GM19035 (cell line): ENCODE measurements around the gene TMPRSS9.
"Not testable (repeated sequence)": the region's sequence is repeated elsewhere in the genome, so short reads cannot be mapped to it uniquely, and the experiment has no call there.

Source experiments
- ATAC-seq: cut with Tn5 transposase; IDR thresholded peaks from one replicate; pipeline ENCODE4 v1.9.1; 2021; ENCODE audit not compliant: unreplicated experiment

Gene TMPRSS9

DNA sequence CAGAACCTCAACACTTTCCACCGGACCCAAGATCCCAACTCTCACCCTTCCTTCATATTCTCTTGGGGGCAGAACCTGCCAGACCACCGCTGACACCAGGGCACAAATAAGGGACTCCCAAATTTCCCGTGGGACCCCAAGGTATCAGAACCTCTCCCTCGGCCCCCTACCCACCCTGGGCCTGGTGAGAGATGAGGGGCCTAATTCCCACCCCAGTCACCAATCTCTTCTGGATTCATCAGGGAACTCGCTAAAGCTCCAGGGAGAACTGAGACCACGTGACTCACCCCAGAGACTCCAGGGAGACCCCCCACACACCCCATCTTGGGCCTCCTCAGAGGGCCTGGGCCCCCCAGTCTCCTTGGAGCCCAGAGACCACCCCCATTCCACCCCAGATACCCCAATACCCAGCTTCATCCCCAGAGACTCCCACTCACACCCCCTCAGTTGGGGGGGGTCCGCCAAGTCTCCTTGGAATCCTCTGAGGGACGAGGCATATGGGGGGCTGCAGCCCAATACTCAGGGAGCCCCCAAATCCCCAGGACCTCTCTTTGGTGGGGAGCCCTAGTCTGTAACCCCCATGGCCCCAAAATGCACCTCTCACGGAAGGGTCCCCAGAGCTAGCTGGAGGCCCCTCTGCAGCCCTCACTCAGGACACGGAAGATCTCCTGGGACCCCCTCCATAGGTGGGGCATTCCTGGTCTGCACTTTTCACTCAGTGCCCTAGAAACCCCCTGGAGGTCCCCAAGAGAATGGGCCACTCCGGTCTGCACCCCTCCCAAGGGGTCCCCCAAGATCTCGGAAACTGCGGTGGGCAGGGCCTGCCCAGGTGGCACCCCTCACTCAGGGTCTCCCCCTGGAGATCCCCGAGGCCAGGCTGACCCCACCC, 95.1 kb downstream of the TMPRSS9 start:
- ATAC-seq, result no peak

DNA sequence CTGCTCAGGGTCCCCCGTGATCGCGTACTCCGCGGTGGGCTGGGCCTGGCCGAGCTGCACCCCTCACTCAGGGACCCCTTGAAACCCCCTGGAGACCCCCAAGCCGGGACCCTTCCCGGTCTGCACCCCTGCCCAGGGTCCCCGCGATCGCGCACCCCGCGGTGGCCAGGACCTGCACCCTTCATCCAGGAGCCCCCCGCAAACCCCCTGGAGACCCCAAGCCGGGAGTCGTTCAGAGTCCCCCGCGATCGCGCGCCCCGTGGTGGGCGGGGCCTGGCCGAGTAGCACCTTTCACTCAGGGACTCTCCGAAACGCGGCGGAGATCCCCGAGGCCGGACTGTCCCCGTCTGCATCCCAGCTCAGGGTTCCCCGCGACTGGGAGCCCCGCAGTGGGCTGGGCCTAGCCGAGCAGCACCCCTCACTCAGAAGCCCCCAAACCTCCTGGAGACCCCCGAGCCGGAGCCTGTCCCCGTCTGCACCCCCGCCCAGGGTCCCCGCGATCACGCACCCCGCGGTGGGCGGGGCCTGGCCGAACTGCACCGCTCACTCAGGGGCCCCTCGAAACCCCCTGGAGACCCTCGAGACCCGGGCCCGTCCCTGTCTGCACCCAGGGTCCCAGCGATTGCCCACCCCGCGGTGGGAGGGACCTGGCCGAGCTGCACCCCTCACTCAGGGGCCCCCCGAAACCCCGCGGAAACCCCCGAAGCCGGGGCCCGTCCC, 95.9 kb downstream of the TMPRSS9 start:
- ATAC-seq, result peak; percentile 30

DNA sequence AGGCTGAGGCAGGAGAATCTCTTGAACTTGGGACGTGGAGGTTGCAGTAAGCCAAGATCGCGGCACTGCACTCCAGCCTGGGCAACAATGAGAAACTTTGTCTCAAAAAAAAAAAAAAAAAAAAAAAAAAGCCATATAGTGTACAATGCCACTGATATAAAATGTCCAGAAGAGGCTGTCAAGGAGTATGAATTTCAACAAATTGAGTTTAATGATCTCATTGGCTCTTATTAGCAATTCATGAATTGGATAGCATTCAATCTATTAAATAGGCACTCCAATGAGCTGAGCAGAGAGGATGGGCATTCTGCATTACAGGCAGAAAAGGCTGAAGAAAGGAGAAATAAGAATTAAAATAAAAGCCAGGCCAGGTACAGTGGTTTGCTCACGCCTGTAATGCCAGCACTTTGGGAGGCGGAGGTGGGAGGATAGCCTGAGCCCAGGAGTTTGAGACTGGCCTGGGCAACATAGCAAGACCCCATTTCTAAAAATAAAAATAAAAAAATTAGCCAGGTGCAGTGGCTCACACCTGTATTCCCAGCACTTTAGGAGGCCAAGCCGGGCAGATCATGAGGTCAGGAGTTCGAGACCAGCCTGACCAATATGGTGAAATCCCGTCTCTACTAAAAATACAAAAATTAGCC, 97.5 kb downstream of the TMPRSS9 start:
- ATAC-seq, result no peak

DNA sequence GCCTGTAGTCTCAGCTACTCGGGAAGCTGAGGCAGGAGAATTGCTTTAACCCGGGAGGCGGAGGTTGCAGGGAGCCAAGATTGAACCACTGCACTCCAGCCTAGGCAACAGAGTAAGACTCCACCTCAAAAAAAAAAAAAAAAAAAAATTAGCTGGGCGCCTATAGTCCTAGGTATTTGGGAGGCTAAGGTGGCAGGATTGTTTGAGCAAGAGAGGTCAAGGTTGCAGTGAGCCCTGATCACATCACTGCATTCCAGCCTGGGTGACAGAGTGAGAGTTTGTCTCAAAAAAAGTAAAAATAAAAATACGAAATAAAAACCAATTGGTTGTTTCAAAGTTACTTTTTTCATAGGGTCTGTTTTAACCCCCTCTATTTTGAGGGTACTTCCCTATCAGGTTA, 98.0 kb downstream of the TMPRSS9 start:
- no peak for ATAC-seq

GRCh38 chr19:2458776-2459175, 98.7 kb downstream of the TMPRSS9 start:
- not testable (repeated sequence) for ATAC-seq

- no peak for ATAC-seq
These were observed 100.2 kb downstream of the TMPRSS9 start for GRCh38 chr19:2460245-2460644.

DNA sequence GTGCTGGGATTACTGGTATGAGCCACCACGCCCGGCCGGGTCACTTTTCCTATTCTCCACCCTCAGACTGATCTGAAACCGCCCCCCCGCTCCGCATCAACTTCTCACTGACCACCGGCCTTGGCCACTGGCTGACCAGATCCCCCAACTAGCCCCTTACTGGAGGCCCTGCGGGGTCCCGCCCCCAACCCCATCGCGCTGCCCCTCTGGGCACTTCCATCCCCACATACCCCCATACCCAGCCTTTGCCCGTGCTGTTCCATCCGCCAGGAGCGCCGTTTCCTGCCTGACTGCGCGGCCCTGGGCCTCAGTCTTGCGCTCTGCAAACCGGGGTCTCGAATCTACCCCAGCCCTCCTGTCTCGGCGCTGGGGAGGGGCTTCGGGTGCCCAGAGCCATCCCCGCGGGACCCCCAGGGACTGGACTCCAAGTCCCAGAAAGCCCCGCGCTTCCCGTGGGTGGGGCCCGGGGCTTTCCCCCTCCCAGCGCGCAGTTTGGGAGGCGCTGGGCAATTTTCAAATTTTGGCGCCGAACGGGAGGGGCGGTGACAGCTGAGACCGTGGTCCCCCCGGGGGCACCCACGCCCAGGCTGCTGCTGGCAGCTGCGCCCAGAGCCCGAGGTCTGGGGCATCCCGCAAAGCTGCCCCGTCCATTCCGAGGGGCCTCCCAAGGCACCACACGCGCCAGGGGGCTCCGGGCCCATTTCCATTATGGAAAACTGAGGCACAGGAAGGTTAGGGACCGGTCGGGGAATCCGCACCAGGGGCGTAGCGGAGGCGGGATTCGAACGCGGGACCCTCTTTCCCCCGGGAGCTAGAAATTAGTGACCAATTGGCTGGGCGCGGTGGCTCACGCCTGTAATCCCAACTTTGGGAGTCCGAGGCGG, 101.9 kb downstream of the TMPRSS9 start:
- no peak for ATAC-seq

DNA sequence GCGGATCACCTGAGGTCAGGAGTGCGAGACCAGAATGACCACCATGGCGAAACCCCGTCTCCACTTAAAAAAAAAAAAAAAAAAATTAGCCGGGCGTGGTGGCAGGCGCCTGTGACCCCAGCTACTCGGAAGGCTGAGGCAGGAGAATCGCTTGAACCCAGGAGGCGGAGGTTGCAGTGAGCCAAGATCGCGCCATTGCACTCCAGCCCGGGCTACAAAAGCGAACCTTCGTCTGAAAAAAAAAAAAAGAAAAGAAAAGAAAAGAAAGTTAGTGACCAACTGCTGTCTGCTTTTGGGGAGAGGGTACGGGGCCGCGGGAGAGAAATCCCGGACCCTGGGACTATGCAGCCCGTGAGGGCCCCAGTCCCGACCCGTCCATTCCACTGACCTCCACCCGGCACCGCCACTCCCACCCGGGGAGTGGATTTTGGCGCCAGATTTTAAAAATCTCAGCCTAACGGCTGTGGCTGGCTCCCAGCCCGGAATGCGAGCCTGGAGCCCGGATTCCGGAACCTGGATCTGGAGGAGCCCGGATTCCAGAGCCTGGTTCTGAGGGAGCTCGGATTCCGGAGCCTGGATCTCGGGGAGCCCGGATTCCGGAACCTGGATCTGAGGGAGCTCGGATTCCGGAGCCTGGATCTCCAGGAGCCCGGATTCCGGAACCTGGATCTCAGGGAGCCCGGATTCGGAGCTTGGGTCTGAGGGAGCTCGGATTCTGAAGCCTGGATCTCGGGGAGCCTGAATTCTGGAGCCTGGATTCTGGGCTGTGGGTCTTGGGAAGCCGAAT, 102.8 kb downstream of the TMPRSS9 start:
- no peak for ATAC-seq

DNA sequence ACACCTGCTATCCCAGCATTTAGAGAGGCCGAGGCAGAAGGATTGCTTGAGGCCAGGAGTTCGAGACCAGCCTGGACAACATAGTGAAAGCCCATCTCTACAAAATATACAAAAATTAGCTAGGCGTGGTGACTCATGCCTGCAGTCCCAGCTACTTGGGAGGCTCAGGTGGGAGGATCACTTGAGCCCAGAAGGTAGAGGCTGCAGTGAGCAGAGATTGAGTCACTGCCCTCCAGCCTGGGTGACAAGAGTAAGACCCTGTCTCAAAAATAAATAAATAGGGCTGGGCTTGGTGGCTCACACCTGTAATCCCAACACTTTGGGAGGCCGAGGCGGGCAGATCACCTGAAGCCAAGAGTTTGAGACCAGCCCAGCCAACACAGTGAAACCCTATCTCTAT, 103.6 kb downstream of the TMPRSS9 start:
- ATAC-seq, result not testable (repeated sequence)

- ATAC-seq, result no peak
These were observed 104.3 kb downstream of the TMPRSS9 start for GRCh38 chr19:2464389-2464788.

DNA sequence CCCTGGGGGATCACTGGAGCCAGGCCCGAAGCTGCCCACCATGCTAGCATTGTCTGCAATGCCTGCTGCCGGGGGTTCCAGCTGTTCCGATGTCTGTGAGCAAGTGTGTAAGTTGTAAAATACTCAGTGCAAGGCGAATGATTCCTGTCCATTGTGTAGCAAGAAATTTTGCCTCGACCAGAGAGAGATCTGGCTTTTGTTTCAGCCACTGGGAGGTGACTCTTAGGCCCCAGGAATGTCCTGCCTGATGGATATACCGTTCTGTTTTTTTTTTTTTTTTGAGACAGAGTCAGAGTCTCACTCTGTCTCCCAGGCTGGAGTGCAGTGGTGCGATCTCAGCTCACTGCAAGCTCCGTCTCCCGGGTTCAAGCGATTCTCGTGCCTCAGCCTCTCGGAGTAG, 108.5 kb downstream of the TMPRSS9 start:
- no peak for ATAC-seq

GRCh38 chr19:2469102-2469914, 109.2 kb downstream of the TMPRSS9 start:
- no peak for ATAC-seq

DNA sequence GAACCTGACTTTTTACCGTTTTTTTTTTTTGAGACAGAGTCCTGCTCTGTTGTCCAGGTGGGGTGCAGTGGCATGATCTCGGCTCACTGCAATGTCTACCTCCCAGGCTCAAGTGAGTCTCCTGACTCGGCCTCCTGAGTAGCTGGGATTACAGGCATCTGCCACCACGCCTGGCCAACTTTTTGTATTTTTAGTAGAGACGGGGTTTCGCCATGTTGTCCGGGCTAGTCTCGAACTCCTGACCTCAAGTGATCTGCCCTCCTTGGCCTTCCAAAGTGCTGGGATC, 109.8 kb downstream of the TMPRSS9 start:
- ATAC-seq, result not testable (repeated sequence)

DNA sequence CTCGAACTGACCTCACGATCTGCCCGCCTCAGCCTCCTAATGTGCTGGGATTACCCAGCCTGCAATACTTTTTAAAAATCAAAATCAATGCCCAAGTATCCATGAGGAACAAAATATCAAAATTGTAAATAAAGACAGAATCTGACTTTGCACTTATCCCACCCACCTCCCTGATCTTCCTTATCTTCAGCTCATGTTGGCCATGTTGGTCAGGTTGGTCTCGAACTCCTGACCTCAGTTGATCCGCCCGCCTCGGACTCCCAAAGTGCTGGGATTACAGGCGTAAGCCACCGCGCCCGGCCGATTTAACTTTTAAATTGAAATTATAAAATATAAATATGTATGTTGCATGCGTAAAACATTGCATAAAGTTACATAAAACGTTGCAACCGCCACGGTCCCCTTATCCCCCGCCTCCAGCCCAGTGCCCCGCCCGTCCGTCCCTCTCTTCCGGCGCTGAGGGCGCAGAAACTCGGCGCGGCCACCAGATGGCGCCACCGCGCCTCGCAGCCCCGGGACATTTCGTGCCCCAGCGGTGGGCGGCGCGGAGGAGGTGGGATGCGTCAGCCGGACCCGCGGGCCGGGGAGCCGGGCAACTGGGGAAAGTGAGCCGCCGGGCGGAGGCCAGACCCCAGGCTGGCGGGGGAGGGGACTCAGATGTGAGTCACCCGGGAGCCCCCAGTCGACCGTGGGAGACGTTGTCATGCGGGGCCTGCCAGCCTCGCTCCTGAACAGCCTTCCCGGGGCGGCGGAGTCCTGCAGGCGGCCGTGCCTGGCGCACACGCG, 114.4 kb downstream of the TMPRSS9 start:
- ATAC-seq, result peak; percentile 22

GRCh38 chr19:2475018-2475701, 115.1 kb downstream of the TMPRSS9 start:
- ATAC-seq, result peak; percentile 6
